Activated CD4-positive, alpha-beta T cell treated with anti-CD3 and anti-CD28 coated beads, Interleukin-2, amount 10 ng/mL, durations not matched to agents 24 days and 14 days (primary cell): ENCODE data around the gene CDC42BPB. TPM values are rescaled to one million over a fixed set of nuclear protein-coding genes. Genes with fewer than 3 reads are reported as not detected.

Experiments used
- total RNA-seq: library from RNA; stranded (reverse); gene quantifications from 2 replicates; pipeline ENCODE4 v1.2.3, GENCODE V29; 2022

The CDC42BPB gene
- total RNA-seq, 1 donor from 2014 or later, result 1.7 TPM

Other genes starting within 250 kb of the CDC42BPB start
- gene AMN, start 134.9 kb downstream of the CDC42BPB start, total RNA-seq, result 0.35 and 0.62 TPM in 2 replicates
- not detected in 2 replicates for gene LBHD2, start 26.7 kb upstream of the CDC42BPB start, total RNA-seq
- not detected in 2 replicates for gene EXOC3L4, start 37.2 kb upstream of the CDC42BPB start, total RNA-seq
- gene TNFAIP2, start 65.9 kb upstream of the CDC42BPB start, total RNA-seq, result 0.37 and 0.50 TPM in 2 replicates